GM23338 (cell line): ENCODE measurements around the gene KISS1R. TPM values are rescaled to one million over a fixed set of nuclear protein-coding genes. Genes with fewer than 3 reads are reported as not detected.

Source experiments
- ATAC-seq: fragments of 200-7000 bp; cut with Tn5 transposase; 3 replicates; pipeline ENCODE4 v1.9.1; 2020
- DNase-seq: peaks from one replicate; pipeline ENCODE4 v3.0.0-alpha.2; 2015; ENCODE audit warnings: low spot score
- H2AFZ ChIP-seq: fragments of 200-600 bp; sonication (generic); 2 replicates; pipeline ENCODE4 v1.8.0; 2016; ENCODE audit warnings: antibody characterized with exemption, mild to moderate bottlenecking, moderate library complexity
- H3F3A ChIP-seq: fragments of 200-600 bp; sonication (generic); replicated peaks from 2 replicates; pipeline ENCODE4 v1.8.0; 2017; ENCODE audit warnings: antibody characterized with exemption, mixed run types, low read depth
- H3K27ac ChIP-seq: fragments of 200-600 bp; sonication (generic); 2 replicates; pipeline ENCODE4 v1.6.1; 2016; ENCODE audit warnings: low read depth
- H3K27me3 ChIP-seq: fragments of 200-600 bp; sonication (generic); 2 replicates; pipeline ENCODE4 v1.8.0; 2016; ENCODE audit warnings: mild to moderate bottlenecking, mixed run types, moderate library complexity; ENCODE audit not compliant: insufficient read depth
- H3K36me3 ChIP-seq: fragments of 200-600 bp; sonication (generic); 2 replicates; pipeline ENCODE4 v1.8.0; 2016; ENCODE audit warnings: mild to moderate bottlenecking; ENCODE audit not compliant: insufficient read depth
- H3K4me1 ChIP-seq: fragments of 200-600 bp; sonication (generic); 2 replicates; pipeline ENCODE4 v1.8.0; 2016; ENCODE audit warnings: mild to moderate bottlenecking, moderate library complexity; ENCODE audit not compliant: insufficient read depth
- H3K4me2 ChIP-seq: fragments of 200-600 bp; sonication (generic); 2 replicates; pipeline ENCODE4 v1.7.1; 2017; ENCODE audit warnings: mixed run types
- H3K4me3 ChIP-seq: fragments of 200-600 bp; sonication (generic); 2 replicates; pipeline ENCODE4 v1.6.1; 2016; ENCODE audit warnings: mixed run types
- H3K79me2 ChIP-seq: fragments of 200-600 bp; sonication (generic); replicated peaks from 2 replicates; pipeline ENCODE4 v1.8.0; 2017; ENCODE audit warnings: mild to moderate bottlenecking; ENCODE audit not compliant: insufficient read depth
- H3K9me2 ChIP-seq: fragments of 200-600 bp; sonication (generic); 2 replicates; pipeline ENCODE4 v1.8.0; 2017; ENCODE audit not compliant: insufficient read depth
- H4K20me1 ChIP-seq: fragments of 200-600 bp; sonication (generic); replicated peaks from 2 replicates; pipeline ENCODE4 v1.8.0; 2017; ENCODE audit warnings: mild to moderate bottlenecking; ENCODE audit not compliant: insufficient read depth
- H3K27ac Mint-ChIP-seq: 2 replicates; pipeline ENCODE4 v1.8.0; 2020; ENCODE audit warnings: inconsistent platforms, mild to moderate bottlenecking, moderate library complexity, mixed read lengths
- H3K27me3 Mint-ChIP-seq: 3 replicates; pipeline ENCODE4 v1.8.0; 2022; ENCODE audit warnings: low read depth, mild to moderate bottlenecking, moderate library complexity, mixed read lengths, inconsistent platforms; ENCODE audit not compliant: insufficient read depth, poor library complexity
- H3K36me3 Mint-ChIP-seq: 3 replicates; pipeline ENCODE4 v1.8.0; 2021; ENCODE audit warnings: low read depth, mild to moderate bottlenecking, inconsistent platforms, moderate library complexity, mixed read lengths
- H3K4me1 Mint-ChIP-seq: 3 replicates; pipeline ENCODE4 v1.8.0; 2020; ENCODE audit warnings: mild to moderate bottlenecking, inconsistent platforms, mixed read lengths
- H3K4me3 Mint-ChIP-seq: 3 replicates; pipeline ENCODE4 v1.8.0; 2021; ENCODE audit warnings: moderate library complexity, mild to moderate bottlenecking, inconsistent platforms, mixed read lengths
- H3K9me3 Mint-ChIP-seq: 3 replicates; pipeline ENCODE4 v1.8.0; 2020; ENCODE audit warnings: moderate library complexity, mild to moderate bottlenecking, inconsistent platforms, mixed read lengths
- EZH2 ChIP-seq: fragments of 200-600 bp; sonication (generic); IDR thresholded peaks from one replicate; pipeline ENCODE4 v1.8.0; 2017; ENCODE audit warnings: antibody characterized with exemption, mild to moderate bottlenecking, low read depth; ENCODE audit not compliant: unreplicated experiment
- JUNB ChIP-seq: IDR thresholded peaks from one replicate; pipeline ENCODE4 v1.6.1; 2016; ENCODE audit warnings: antibody characterized with exemption; ENCODE audit not compliant: unreplicated experiment
- POLR2AphosphoS5 ChIP-seq: IDR thresholded peaks from 2 replicates; pipeline ENCODE4 v1.6.1; 2016; ENCODE audit warnings: antibody characterized with exemption, low read depth
- STAT1 ChIP-seq: IDR thresholded peaks from one replicate; pipeline ENCODE4 v1.6.1; 2016; ENCODE audit warnings: antibody characterized with exemption; ENCODE audit not compliant: unreplicated experiment
- ZNF114 ChIP-seq: fragments of 250-450 bp; sonication (Bioruptor Pico); IDR thresholded peaks from 2 replicates; pipeline ENCODE4 v1.5.0; 2020; ENCODE audit warnings: mild to moderate bottlenecking, moderate library complexity
- polyA plus RNA-seq: library from polyadenylated mRNA; unstranded; fragments of >200 nt; fragmentation: Nextera tagmentation; extraction: Ambion mirVana; gene quantifications from 2 replicates; pipeline ENCODE4 v1.2.1, GENCODE V29; 2016
- total RNA-seq: library from RNA; depleted of rRNA; stranded (reverse); fragments of >200 nt; shearing (Covaris generic); gene quantifications from 2 replicates; pipeline ENCODE4 v1.2.3, GENCODE V29; 2014
- TF ChIP-seq, protein P1 (sequence below): fragments of 250-450 bp; sonication (Bioruptor Pico); IDR thresholded peaks from 2 replicates; pipeline ENCODE4 v1.5.0; 2020; ENCODE audit warnings: mild to moderate bottlenecking, moderate library complexity

Gene KISS1R
- total and polyA plus RNA-seq, 2 experiments from 2014 or later: 0.78 to 4.0 TPM

DNA sequence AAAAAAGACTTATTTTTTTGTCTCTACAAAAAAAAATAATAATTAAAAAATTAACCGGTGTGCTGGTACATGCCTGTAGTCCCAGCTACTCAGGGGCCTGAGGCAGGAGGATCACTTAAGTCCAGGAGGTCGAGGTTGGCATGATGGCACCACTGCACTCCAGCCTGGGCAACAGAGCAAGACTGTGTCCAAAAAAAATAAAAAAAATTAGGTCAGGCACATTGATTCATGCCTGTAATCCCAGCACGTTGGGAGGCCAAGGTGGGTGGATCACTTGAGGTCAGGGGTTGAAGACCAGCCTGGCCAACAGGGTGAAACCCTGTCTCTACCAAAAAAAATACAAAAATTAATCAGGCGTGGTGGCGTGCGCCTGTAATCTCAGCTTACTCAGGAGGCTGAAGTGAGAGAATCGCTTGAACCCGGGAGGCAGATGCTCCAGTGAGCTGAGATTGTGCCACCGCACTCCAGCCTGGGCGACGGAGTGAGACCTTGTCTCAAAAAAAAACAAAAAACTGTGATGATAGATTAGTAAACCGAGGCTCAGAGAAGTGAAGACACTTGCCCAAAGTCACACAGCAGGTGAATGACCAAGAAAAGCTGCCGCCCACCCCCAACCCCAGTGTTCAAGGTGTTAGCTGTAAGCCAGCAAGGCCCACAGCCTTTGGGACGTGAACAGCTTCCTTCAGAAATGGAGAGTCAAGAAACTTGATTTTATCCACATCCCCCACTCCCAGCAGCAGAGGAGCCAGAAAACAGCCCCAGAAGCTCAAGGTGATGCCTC lies 14.5 kb upstream of the KISS1R start:
- peaks cover 5% of the 10 kb centered on the region for H3F3A ChIP-seq
- H3K27ac Mint-ChIP-seq: no peak overlapping the region
- no peak overlapping the region for H3K4me3 ChIP-seq
- peaks cover 7% of the 10 kb centered on the region for H3K27me3 Mint-ChIP-seq
- H3K4me1 ChIP-seq: peaks cover 3% of the 10 kb centered on the region; the same call in 1 of the 2 replicates
- no peaks in the 10 kb centered on the region for H3K27me3 ChIP-seq
- no peak overlapping the region for H2AFZ ChIP-seq
- no peak overlapping the region for H3K27ac ChIP-seq
- no peaks in the 10 kb centered on the region for H3K9me2 ChIP-seq
- ATAC-seq: no peak
- H3K4me3 Mint-ChIP-seq: no peak overlapping the region; the same call in 2 of the 3 replicates
- peaks cover 17% of the 10 kb centered on the region for H4K20me1 ChIP-seq
- DNase-seq: no peak
- peaks cover 5% of the 10 kb centered on the region for H3K4me1 Mint-ChIP-seq
- H3K36me3 ChIP-seq: no peaks in the 10 kb centered on the region
- no peak overlapping the region for H3K4me2 ChIP-seq
- peaks cover 11% of the 10 kb centered on the region; the same call in 2 of the 3 replicates for H3K36me3 Mint-ChIP-seq
- TF ChIP-seq STAT1: no peak
- TF ChIP-seq ZNF114 (CRISPR knock-in tag): no peak
- no peak for TF ChIP-seq JUNB
- TF ChIP-seq POLR2AphosphoS5: no peak
- no peak for TF ChIP-seq EZH2
- TF ChIP-seq, protein P1, sequence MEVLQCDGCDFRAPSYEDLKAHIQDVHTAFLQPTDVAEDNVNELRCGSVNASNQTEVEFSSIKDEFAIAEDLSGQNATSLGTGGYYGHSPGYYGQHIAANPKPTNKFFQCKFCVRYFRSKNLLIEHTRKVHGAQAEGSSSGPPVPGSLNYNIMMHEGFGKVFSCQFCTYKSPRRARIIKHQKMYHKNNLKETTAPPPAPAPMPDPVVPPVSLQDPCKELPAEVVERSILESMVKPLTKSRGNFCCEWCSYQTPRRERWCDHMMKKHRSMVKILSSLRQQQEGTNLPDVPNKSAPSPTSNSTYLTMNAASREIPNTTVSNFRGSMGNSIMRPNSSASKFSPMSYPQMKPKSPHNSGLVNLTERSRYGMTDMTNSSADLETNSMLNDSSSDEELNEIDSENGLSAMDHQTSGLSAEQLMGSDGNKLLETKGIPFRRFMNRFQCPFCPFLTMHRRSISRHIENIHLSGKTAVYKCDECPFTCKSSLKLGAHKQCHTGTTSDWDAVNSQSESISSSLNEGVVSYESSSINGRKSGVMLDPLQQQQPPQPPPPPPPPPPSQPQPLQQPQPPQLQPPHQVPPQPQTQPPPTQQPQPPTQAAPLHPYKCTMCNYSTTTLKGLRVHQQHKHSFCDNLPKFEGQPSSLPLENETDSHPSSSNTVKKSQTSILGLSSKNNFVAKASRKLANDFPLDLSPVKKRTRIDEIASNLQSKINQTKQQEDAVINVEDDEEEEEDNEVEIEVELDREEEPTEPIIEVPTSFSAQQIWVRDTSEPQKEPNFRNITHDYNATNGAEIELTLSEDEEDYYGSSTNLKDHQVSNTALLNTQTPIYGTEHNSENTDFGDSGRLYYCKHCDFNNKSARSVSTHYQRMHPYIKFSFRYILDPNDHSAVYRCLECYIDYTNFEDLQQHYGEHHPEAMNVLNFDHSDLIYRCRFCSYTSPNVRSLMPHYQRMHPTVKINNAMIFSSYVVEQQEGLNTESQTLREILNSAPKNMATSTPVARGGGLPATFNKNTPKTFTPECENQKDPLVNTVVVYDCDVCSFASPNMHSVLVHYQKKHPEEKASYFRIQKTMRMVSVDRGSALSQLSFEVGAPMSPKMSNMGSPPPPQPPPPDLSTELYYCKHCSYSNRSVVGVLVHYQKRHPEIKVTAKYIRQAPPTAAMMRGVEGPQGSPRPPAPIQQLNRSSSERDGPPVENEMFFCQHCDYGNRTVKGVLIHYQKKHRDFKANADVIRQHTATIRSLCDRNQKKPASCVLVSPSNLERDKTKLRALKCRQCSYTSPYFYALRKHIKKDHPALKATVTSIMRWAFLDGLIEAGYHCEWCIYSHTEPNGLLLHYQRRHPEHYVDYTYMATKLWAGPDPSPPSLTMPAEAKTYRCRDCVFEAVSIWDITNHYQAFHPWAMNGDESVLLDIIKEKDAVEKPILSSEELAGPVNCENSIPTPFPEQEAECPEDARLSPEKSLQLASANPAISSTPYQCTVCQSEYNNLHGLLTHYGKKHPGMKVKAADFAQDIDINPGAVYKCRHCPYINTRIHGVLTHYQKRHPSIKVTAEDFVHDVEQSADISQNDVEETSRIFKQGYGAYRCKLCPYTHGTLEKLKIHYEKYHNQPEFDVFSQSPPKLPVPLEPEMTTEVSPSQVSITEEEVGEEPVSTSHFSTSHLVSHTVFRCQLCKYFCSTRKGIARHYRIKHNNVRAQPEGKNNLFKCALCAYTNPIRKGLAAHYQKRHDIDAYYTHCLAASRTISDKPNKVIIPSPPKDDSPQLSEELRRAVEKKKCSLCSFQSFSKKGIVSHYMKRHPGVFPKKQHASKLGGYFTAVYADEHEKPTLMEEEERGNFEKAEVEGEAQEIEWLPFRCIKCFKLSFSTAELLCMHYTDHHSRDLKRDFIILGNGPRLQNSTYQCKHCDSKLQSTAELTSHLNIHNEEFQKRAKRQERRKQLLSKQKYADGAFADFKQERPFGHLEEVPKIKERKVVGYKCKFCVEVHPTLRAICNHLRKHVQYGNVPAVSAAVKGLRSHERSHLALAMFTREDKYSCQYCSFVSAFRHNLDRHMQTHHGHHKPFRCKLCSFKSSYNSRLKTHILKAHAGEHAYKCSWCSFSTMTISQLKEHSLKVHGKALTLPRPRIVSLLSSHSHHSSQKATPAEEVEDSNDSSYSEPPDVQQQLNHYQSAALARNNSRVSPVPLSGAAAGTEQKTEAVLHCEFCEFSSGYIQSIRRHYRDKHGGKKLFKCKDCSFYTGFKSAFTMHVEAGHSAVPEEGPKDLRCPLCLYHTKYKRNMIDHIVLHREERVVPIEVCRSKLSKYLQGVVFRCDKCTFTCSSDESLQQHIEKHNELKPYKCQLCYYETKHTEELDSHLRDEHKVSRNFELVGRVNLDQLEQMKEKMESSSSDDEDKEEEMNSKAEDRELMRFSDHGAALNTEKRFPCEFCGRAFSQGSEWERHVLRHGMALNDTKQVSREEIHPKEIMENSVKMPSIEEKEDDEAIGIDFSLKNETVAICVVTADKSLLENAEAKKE (CRISPR knock-in tag): no peak
- H3K9me3 Mint-ChIP-seq: no peaks in the 10 kb centered on the region
- peaks cover 25% of the 10 kb centered on the region for H3K79me2 ChIP-seq
